ENCODE results near the gene XIAP. TPM values are rescaled to one million over a fixed set of nuclear protein-coding genes. Genes with fewer than 3 reads are reported as not detected.

The XIAP gene
- total and polyA plus RNA-seq, 4 donors = 8.5 to 58.6 (median 35.8) TPM

DNA sequence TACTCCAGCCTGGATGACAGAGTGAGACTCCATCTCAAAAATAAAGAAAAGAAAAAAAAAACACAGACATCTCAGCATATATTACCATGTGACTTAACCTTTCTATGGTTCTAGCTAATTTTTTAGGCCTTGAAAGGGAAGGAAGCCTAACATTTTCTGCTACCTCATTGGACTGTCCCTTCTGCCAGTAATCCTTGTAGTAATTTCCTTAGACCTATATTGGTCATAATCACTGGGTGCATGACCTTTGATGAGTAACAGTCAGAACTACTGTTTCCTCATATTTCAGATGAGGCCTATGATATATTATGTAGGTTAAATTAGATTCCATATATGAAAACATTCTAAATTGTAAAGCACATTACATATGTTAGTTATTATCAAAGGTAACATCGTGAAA is 9.6 kb downstream of the XIAP start:
- Histone ChIP-seq H3K27ac (ENCODE audit: low read depth in 1 of 2, low read length in 1 of 2) (no peak overlapping the region), H3K9me3 (ENCODE audit: control insufficient read depth in 4 of 4, insufficient read depth in 3 of 4, low read length in 3 of 4) (no peaks in the 10 kb centered on the region), H3K27me3 (ENCODE audit: control insufficient read depth in 3 of 3, insufficient read depth in 3 of 3, low read length in 2 of 3) (no peaks in the 10 kb centered on the region), H3K36me3 (ENCODE audit: control insufficient read depth in 4 of 4, insufficient read depth in 4 of 4, low read length in 4 of 4) (no peaks in the 10 kb centered on the region), H3K4me3 (no peak overlapping the region), H3K9ac (ENCODE audit: insufficient read depth in 1 of 2, low read length in 2 of 2) (no peak overlapping the region), H3K4me1 (ENCODE audit: control insufficient read depth in 5 of 5, insufficient read depth in 5 of 5, low read length in 5 of 5) (peaks cover 0 to 3% (median 0%) of the 10 kb centered on the region in 5 donors)
- no peak for TF ChIP-seq CTCF (IDR thresholded peaks at IDR 0.05; ENCODE audit: control extremely low read depth, extremely low read depth)
- ATAC-seq (ENCODE audit: insufficient read depth, low FRiP score) (no peak), DNase-seq (no peak)
- 86 to 100% methylated on average over 1 of the region's 1 CpG for WGBS, 2 donors

DNA sequence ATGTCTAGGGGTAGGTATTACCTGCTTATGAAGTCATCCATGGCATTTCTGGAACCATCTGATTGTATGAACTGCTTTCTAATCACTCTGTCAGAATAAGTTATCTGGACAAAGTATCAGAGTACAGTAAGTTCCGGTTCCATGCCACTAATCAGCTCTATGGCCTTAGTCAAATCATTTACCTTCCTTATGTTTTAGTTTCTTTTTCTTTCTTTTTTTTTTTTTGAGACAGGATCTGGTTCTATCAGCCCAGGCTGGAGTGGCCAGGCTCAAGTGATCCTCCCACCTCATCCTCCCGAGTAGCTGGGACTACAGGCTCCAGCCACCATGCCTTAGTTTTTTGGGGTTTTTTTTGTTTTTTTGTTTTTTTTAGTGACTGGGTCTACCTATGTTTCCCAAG is 11.5 kb downstream of the XIAP start:
- no peak overlapping the region for H3K9ac ChIP-seq (ENCODE audit: insufficient read depth in 1 of 2, low read length in 2 of 2)
- TF ChIP-seq CTCF (IDR thresholded peaks at IDR 0.05; ENCODE audit: control extremely low read depth, extremely low read depth) = no peak
- no peak for DNase-seq
- no peak overlapping the region for H3K4me3 ChIP-seq
- no peak for ATAC-seq (ENCODE audit: insufficient read depth, low FRiP score)
- H3K36me3 ChIP-seq (ENCODE audit: control insufficient read depth in 4 of 4, insufficient read depth in 4 of 4, low read length in 4 of 4) = peaks cover 0 to 3% (median 0%) of the 10 kb centered on the region in 4 donors
- H3K4me1 ChIP-seq (ENCODE audit: control insufficient read depth in 5 of 5, insufficient read depth in 5 of 5, low read length in 5 of 5) = peaks cover 0 to 3% (median 0%) of the 10 kb centered on the region in 5 donors
- H3K9me3 ChIP-seq (ENCODE audit: control insufficient read depth in 4 of 4, insufficient read depth in 3 of 4, low read length in 3 of 4) = no peaks in the 10 kb centered on the region
- H3K27me3 ChIP-seq (ENCODE audit: control insufficient read depth in 3 of 3, insufficient read depth in 3 of 3, low read length in 2 of 3) = no peaks in the 10 kb centered on the region
- 67 to 75% methylated on average over 2 of the region's 2 CpGs for WGBS, 2 donors
- no peak overlapping the region for H3K27ac ChIP-seq (ENCODE audit: low read depth in 1 of 2, low read length in 1 of 2)

GRCh38 chrX:123873956-123874355 is 14.1 kb downstream of the XIAP start:
- no peaks in the 10 kb centered on the region for H3K9me3 ChIP-seq (ENCODE audit: control insufficient read depth in 4 of 4, insufficient read depth in 3 of 4, low read length in 3 of 4)
- H3K9ac ChIP-seq (ENCODE audit: insufficient read depth in 1 of 2, low read length in 2 of 2) = no peak overlapping the region
- ATAC-seq (ENCODE audit: insufficient read depth, low FRiP score) = no peak
- no peak overlapping the region for H3K4me3 ChIP-seq
- H3K27me3 ChIP-seq (ENCODE audit: control insufficient read depth in 3 of 3, insufficient read depth in 3 of 3, low read length in 2 of 3) = no peaks in the 10 kb centered on the region
- no peak for TF ChIP-seq CTCF (IDR thresholded peaks at IDR 0.05; ENCODE audit: control extremely low read depth, extremely low read depth)
- H3K4me1 ChIP-seq (ENCODE audit: control insufficient read depth in 5 of 5, insufficient read depth in 5 of 5, low read length in 5 of 5) = peaks cover 0 to 1% (median 0%) of the 10 kb centered on the region in 5 donors
- 93 to 100% methylated on average over 1 of the region's 1 CpG for WGBS, 2 donors
- H3K27ac ChIP-seq (ENCODE audit: low read depth in 1 of 2, low read length in 1 of 2) = no peak overlapping the region
- H3K36me3 ChIP-seq (ENCODE audit: control insufficient read depth in 4 of 4, insufficient read depth in 4 of 4, low read length in 4 of 4) = peaks cover 0 to 3% (median 0%) of the 10 kb centered on the region in 4 donors
- no peak for DNase-seq

DNA sequence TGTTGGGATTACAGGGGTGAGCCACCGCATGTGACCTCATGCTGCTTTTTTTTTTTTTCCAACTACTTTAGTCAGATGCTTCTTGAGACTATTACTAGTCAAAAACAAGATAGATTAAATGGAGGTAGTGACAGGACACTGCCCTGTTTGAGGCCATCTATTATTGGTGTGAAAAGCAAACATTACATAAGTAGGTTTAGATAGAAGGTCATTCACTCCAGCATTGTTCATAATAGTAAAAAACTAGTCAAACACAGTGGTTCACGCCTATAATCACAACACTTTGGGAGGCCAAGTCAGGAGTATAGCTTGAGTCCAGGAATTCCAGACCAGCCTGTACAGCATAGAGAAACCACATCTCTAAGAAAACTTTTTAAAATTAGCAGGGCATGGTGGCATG is 16.3 kb downstream of the XIAP start:
- 83 to 90% methylated on average over 2 of the region's 2 CpGs for WGBS, 2 donors
- no peaks in the 10 kb centered on the region for H3K9me3 ChIP-seq (ENCODE audit: control insufficient read depth in 4 of 4, insufficient read depth in 3 of 4, low read length in 3 of 4)
- H3K4me3 ChIP-seq = no peak overlapping the region
- DNase-seq = no peak
- H3K36me3 ChIP-seq (ENCODE audit: control insufficient read depth in 4 of 4, insufficient read depth in 4 of 4, low read length in 4 of 4) = peaks cover 0 to 3% (median 0%) of the 10 kb centered on the region in 4 donors
- H3K27me3 ChIP-seq (ENCODE audit: control insufficient read depth in 3 of 3, insufficient read depth in 3 of 3, low read length in 2 of 3) = no peaks in the 10 kb centered on the region
- no peak overlapping the region for H3K9ac ChIP-seq (ENCODE audit: insufficient read depth in 1 of 2, low read length in 2 of 2)
- peaks cover 0 to 3% (median 0%) of the 10 kb centered on the region in 5 donors for H3K4me1 ChIP-seq (ENCODE audit: control insufficient read depth in 5 of 5, insufficient read depth in 5 of 5, low read length in 5 of 5)
- no peak for TF ChIP-seq CTCF (IDR thresholded peaks at IDR 0.05; ENCODE audit: control extremely low read depth, extremely low read depth)
- no peak overlapping the region for H3K27ac ChIP-seq (ENCODE audit: low read depth in 1 of 2, low read length in 1 of 2)
- no peak for ATAC-seq (ENCODE audit: insufficient read depth, low FRiP score)

All from lung (tissue), 12 donors.